Ectodermal cell (in vitro differentiated cells): ENCODE results near the gene SLC7A4.
"Not testable (repeated sequence)": the region's sequence is repeated elsewhere in the genome, so short reads cannot be mapped to it uniquely, and the experiment has no call there.

ENCODE experiments used
- H3K27ac ChIP-seq: 2 replicates; pipeline ENCODE4 v1.7.0; 2013; ENCODE audit warnings: mild to moderate bottlenecking, low read depth, low read length; ENCODE audit not compliant: insufficient read depth, poor library complexity, severe bottlenecking
- H3K27me3 ChIP-seq: 2 replicates; pipeline ENCODE4 v1.7.0; 2013; ENCODE audit warnings: mild to moderate bottlenecking, low read length; ENCODE audit not compliant: insufficient read depth, control insufficient read depth, poor library complexity, severe bottlenecking
- H3K36me3 ChIP-seq: one replicate; pipeline ENCODE4 v1.7.0; 2013; ENCODE audit warnings: low read length; ENCODE audit not compliant: control insufficient read depth, insufficient read depth
- H3K4me1 ChIP-seq: one replicate; pipeline ENCODE4 v1.7.0; 2013; ENCODE audit warnings: low read length; ENCODE audit not compliant: control insufficient read depth, insufficient read depth
- H3K4me3 ChIP-seq: 2 replicates; pipeline ENCODE4 v1.7.0; 2013; ENCODE audit warnings: low read depth, low read length, control low read depth; ENCODE audit not compliant: insufficient read depth
- H3K9me3 ChIP-seq: 2 replicates; pipeline ENCODE4 v1.7.0; 2013; ENCODE audit warnings: mild to moderate bottlenecking, low read length, moderate library complexity; ENCODE audit not compliant: control insufficient read depth
- WGBS, 2 experiments: methylation state at CpG; one replicate each; pipeline ENCODE4 v1.1.7; 2013; ENCODE audit warnings: missing lambda C conversion rate in 2 of 2; 5-methylcytosine and 5-hydroxymethylcytosine counted together

Gene SLC7A4

GRCh38 chr22:21073482-21073881 lies 41.1 kb upstream of the SLC7A4 start:
- 93 to 96% methylated on average over 5 of the region's 5 CpGs for WGBS, 2 experiments
- H3K4me3 ChIP-seq, result no peak overlapping the region
- no peaks in the 10 kb centered on the region for H3K4me1 ChIP-seq
- H3K27ac ChIP-seq, result no peak overlapping the region
- no peaks in the 10 kb centered on the region for H3K9me3 ChIP-seq
- H3K36me3 ChIP-seq, result no peaks in the 10 kb centered on the region
- H3K27me3 ChIP-seq, result no peaks in the 10 kb centered on the region

GRCh38 chr22:21073023-21073422 lies 40.7 kb upstream of the SLC7A4 start:
- H3K27me3 ChIP-seq, result no peaks in the 10 kb centered on the region
- no peak overlapping the region for H3K27ac ChIP-seq
- H3K9me3 ChIP-seq, result no peaks in the 10 kb centered on the region
- WGBS, 2 experiments, result 93 to 94% methylated on average over 3 of the region's 3 CpGs
- H3K4me1 ChIP-seq, result no peaks in the 10 kb centered on the region
- no peak overlapping the region for H3K4me3 ChIP-seq
- H3K36me3 ChIP-seq, result no peaks in the 10 kb centered on the region

DNA sequence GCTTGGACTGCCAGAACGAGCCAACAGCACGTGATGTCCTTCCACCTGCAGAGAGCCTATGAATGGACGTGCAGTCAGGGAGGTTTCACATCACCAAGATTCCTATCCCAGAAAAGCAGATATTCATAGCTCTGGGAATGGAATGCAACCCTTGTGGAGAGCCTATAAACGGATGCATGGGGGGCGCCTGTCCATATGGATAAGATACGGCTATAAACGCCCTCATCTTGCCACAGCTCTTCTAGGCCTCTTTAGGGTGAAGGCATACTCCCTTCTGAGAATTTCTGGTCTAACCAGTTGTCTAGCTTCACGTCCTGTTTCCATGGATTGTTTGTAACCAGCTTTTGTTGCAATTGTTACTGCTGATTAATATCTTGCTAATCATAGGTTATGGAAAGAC lies 39.4 kb upstream of the SLC7A4 start:
- H3K27me3 ChIP-seq, H3K4me3 ChIP-seq, H3K9me3 ChIP-seq, H3K4me1 ChIP-seq, H3K27ac ChIP-seq, H3K36me3 ChIP-seq: not testable (repeated sequence)
- 82 to 87% methylated on average over 8 of the region's 8 CpGs for WGBS, 2 experiments

DNA sequence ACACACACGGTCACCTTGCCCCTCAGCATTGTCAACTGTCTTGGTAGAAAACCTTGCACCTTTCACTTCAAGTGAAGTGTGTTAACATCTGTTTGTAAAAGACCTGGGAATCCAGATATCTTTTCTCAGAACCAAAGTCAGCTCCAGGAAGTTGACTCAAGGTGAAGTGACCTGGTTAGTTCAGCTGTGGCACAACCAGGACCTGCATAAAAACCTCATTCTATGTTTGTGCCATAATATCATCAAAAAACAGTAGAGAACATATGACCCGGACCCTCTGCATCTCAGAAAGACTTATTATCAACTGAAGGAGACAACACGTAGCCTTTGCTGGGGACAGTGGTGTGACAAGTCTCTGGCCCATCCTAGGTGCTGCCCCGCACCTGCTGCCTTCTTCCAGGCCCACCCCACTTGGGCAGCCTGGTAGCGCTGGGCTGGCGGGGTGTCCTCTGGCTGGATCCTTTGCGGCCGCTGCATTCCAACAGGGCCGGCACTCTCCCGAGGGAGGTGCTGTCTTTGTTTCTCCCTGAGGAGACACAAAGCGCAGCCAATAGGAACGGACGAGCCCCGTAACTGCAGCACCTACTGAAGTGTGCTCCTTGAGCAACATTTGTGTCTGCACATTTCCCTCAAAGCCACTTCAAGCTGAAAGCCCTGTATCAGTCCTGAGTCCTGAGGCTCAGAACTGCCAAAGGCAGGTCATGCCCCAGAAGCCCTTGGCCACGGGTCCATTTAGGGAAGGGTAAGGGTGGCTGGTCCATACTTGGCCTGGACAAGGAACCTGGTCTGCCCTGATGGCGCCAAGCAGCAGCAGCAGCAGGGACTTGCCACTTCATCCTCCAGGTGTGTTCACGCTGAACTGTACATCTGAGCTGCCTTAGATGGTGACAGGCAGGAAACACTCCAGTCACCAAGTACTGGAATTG lies 38.6 kb upstream of the SLC7A4 start:
- H3K27me3 ChIP-seq, result no peaks in the 10 kb centered on the region
- 91 to 92% methylated on average over 17 of the region's 17 CpGs for WGBS, 2 experiments
- no peaks in the 10 kb centered on the region for H3K4me1 ChIP-seq
- H3K27ac ChIP-seq, result no peak overlapping the region
- no peak overlapping the region for H3K4me3 ChIP-seq
- no peaks in the 10 kb centered on the region for H3K36me3 ChIP-seq
- no peaks in the 10 kb centered on the region for H3K9me3 ChIP-seq

- Histone ChIP-seq H3K36me3 (no peaks in the 10 kb centered on the region), H3K27me3 (no peaks in the 10 kb centered on the region), H3K4me3 (no peak overlapping the region), H3K9me3 (no peaks in the 10 kb centered on the region), H3K4me1 (no peaks in the 10 kb centered on the region), H3K27ac (no peak overlapping the region)
- WGBS, 2 experiments, result 68 to 78% methylated on average over 5 of the region's 5 CpGs
Measured at GRCh38 chr22:21069375-21069774, 37.0 kb upstream of the SLC7A4 start.

DNA sequence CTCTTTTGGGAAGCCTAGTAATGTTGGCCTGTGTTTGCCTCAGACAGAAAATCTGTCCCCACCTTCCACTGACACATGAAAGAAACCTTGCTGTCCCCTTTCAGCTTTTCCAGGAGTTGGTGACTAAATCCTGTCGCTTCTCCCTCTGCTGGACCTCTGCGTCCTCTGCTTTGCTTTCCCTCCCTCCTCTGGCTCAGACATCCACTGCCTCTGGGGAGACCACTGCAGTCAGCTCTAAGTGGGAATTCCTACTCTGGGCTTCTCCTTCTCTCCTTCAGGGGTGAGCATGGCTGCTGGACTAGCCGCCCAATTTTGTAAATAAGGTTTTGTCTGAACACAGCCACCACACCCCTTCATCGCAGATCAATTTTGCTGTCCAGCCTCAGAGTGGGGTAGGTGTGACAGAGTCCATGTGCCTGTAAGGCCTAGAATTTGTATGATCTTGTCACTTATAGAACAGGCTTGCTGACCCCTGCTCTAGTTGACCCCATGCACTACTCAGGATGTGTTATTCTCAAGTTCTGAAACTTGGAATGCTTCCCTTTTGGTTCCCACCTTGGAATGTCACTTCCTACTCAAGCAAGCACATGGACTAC lies 36.4 kb upstream of the SLC7A4 start:
- no peak overlapping the region for H3K27ac ChIP-seq
- H3K36me3 ChIP-seq, result no peaks in the 10 kb centered on the region
- H3K27me3 ChIP-seq, result no peaks in the 10 kb centered on the region
- no peaks in the 10 kb centered on the region for H3K4me1 ChIP-seq
- no peaks in the 10 kb centered on the region for H3K9me3 ChIP-seq
- 75 to 78% methylated on average over 4 of the region's 4 CpGs for WGBS, 2 experiments
- H3K4me3 ChIP-seq, result no peak overlapping the region

DNA sequence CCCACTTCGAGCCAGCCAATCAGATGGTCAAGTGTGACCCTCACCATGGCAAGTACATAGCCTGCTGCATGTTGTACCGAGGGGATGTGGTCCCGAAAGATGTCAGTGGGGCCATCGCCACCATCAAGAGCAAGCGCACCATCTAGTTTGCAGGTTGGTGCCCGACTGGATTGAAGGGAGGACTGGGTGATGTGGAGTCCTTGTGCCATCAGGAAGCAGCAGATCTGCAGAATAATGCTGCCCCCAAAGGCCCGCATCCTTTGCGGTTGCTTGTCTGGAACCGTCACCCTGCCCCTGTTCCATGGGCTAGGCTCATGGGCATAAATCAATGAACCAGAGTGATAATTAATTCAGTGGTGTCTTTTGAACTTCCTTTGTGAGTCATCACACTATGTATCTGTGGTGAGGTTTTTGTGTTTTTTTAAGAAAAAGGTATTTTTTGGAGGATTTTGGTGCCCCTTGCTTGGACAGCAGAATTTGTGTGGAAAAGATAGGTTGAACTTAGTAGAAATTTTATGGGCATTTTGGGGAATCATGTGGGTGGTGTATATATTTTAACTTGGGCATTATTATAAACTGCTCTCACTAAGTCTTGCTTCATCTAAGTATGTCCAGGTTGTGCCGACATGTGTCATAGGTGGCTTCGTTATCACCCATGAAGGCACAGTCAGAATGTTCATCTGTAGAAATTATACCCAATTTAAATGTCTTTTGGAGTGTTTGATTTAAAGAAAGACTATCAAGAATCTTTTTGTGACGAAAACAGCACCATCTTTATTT lies 35.7 kb upstream of the SLC7A4 start:
- Histone ChIP-seq H3K27ac (no peak overlapping the region), H3K36me3 (no peaks in the 10 kb centered on the region), H3K9me3 (no peaks in the 10 kb centered on the region), H3K4me3 (no peak overlapping the region), H3K27me3 (no peaks in the 10 kb centered on the region), H3K4me1 (no peaks in the 10 kb centered on the region)
- WGBS, 2 experiments, result 95 to 96% methylated on average over 12 of the region's 12 CpGs

DNA sequence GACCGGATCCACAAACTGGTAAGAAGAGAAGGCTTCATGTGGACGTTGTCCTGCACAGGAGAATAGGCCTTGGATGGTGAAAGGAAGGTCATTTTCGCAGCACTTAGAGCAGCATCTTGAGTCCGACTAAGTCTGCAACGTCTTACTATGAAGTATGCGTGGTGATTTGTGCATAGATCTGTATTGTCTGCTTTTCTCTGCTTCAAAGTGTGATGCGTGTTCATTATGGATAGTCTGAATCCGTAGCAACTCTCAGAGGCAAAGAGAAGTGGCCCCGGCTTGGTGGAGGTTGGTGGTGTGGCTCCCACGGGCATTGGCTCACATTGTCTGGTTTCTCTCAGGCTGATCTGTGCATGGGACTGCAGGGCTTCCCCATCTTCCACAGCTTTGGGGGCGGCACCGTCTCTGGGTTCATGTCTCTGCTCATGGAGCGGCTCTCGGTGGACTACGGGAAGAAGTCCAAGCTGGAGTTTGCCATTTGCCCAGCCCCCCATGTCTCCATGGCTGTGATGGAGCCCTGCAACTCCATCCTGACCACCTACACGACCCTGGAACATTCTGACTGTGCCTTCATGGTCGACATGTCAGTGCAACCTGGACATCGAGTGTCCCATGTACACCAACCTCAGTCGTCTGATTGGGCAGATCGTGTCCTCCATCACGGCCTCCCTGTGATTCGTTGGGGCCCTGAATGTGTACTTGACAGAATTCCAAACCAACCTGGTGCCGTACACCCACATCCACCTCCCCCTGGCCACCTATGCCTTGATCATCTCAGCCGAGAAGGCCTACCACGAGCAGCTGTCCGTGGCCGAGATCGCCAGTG lies 34.9 kb upstream of the SLC7A4 start:
- no peak overlapping the region for H3K4me3 ChIP-seq
- no peaks in the 10 kb centered on the region for H3K36me3 ChIP-seq
- no peaks in the 10 kb centered on the region for H3K9me3 ChIP-seq
- no peaks in the 10 kb centered on the region for H3K27me3 ChIP-seq
- H3K27ac ChIP-seq, result no peak overlapping the region
- 89 to 90% methylated on average over 28 of the region's 28 CpGs for WGBS, 2 experiments
- no peaks in the 10 kb centered on the region for H3K4me1 ChIP-seq

GRCh38 chr22:21064917-21065864 lies 32.8 kb upstream of the SLC7A4 start:
- H3K4me1 ChIP-seq, result no peaks in the 10 kb centered on the region
- no peaks in the 10 kb centered on the region for H3K9me3 ChIP-seq
- 82 to 84% methylated on average over 12 to 13 of the region's 13 CpGs for WGBS, 2 experiments
- no peaks in the 10 kb centered on the region for H3K27me3 ChIP-seq
- no peak overlapping the region for H3K4me3 ChIP-seq
- H3K27ac ChIP-seq, result no peak overlapping the region
- H3K36me3 ChIP-seq, result no peaks in the 10 kb centered on the region
